ENCODE results near the gene VIM.
"Not testable (repeated sequence)": the region's sequence is repeated elsewhere in the genome, so short reads cannot be mapped to it uniquely, and the experiment has no call there.

Gene VIM

GRCh38 chr10:17239345-17240085 lies 11.5 kb downstream of the VIM start:
- Histone ChIP-seq H3K4me3 (ENCODE audit: low read length) (no peak overlapping the region), H3K9me3 (ENCODE audit: control insufficient read depth, insufficient read depth, low read length) (no peaks in the 10 kb centered on the region), H3K27me3 (ENCODE audit: control insufficient read depth, insufficient read depth, low read length) (no peaks in the 10 kb centered on the region), H3K27ac (ENCODE audit: low read length) (no peak overlapping the region), H3K4me1 (ENCODE audit: control insufficient read depth, insufficient read depth, low read length) (no peaks in the 10 kb centered on the region), H3K36me3 (ENCODE audit: control insufficient read depth, insufficient read depth, low read length) (peaks cover 9% of the 10 kb centered on the region; the same call in 1 of the 2 replicates)
- no CpG with 5 or more reads among the region's 6 CpGs for WGBS (ENCODE audit: insufficient coverage, insufficient read length)
- DNase-seq (ENCODE audit: low read depth, low spot score) = no peak

- peaks cover 6% of the 10 kb centered on the region; the same call in 1 of the 2 replicates for H3K36me3 ChIP-seq (ENCODE audit: control insufficient read depth, insufficient read depth, low read length)
- H3K27ac ChIP-seq (ENCODE audit: low read length) = no peak overlapping the region
- H3K4me3 ChIP-seq (ENCODE audit: low read length) = no peak overlapping the region
- WGBS (ENCODE audit: insufficient coverage, insufficient read length) = no CpG with 5 or more reads among the region's 2 CpGs
- no peaks in the 10 kb centered on the region for H3K9me3 ChIP-seq (ENCODE audit: control insufficient read depth, insufficient read depth, low read length)
- no peaks in the 10 kb centered on the region for H3K27me3 ChIP-seq (ENCODE audit: control insufficient read depth, insufficient read depth, low read length)
- no peaks in the 10 kb centered on the region for H3K4me1 ChIP-seq (ENCODE audit: control insufficient read depth, insufficient read depth, low read length)
- DNase-seq (ENCODE audit: low read depth, low spot score) = no peak
Measured at GRCh38 chr10:17240096-17240495, 12.1 kb downstream of the VIM start.

- Histone ChIP-seq H3K27ac (ENCODE audit: low read length) (no peak overlapping the region), H3K4me1 (ENCODE audit: control insufficient read depth, insufficient read depth, low read length) (no peaks in the 10 kb centered on the region), H3K36me3 (ENCODE audit: control insufficient read depth, insufficient read depth, low read length) (peaks cover 1% of the 10 kb centered on the region; the same call in 1 of the 2 replicates), H3K27me3 (ENCODE audit: control insufficient read depth, insufficient read depth, low read length) (no peaks in the 10 kb centered on the region), H3K9me3 (ENCODE audit: control insufficient read depth, insufficient read depth, low read length) (no peaks in the 10 kb centered on the region), H3K4me3 (ENCODE audit: low read length) (no peak overlapping the region)
- DNase-seq (ENCODE audit: low read depth, low spot score) = no peak
- no CpG with 5 or more reads among the region's 4 CpGs for WGBS (ENCODE audit: insufficient coverage, insufficient read length)
Measured at GRCh38 chr10:17240616-17241015, 12.6 kb downstream of the VIM start.

DNA sequence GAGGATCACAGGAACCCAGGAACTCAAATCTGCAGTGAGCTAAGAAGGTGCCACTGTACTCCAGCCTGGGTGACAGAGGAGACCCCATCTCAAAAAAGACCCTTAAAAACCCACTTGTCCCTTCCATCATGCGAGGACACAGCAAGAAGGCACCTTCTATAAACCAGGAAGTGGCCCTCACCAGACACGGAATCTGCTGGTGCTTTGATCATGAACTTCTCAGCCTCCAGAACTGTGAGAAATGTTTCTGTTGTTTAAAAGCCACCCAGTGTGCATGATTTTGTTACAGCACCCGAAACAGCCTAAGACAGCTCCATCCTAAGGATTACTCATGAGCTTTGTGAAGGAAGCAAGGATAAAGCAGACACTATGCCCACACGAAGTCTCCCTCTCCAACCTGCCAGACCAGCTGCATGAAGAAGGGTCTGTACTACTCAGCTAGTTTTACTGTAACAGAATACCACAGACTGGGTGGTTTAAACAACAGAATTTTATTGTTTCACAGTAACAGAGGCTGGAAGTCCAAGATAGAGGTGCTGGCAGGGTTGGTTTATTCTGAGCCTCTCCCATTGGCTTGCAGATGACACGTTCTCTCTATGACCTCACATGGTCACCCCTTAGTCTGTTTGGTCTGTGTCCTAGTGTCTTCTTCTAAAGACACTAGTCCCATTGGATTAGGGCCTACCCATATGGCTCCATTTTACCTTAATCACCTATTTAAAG lies 13.7 kb downstream of the VIM start:
- no peaks in the 10 kb centered on the region; the same call in 1 of the 2 replicates for H3K36me3 ChIP-seq (ENCODE audit: control insufficient read depth, insufficient read depth, low read length)
- no peak for DNase-seq (ENCODE audit: low read depth, low spot score)
- H3K4me1 ChIP-seq (ENCODE audit: control insufficient read depth, insufficient read depth, low read length) = no peaks in the 10 kb centered on the region
- no peak overlapping the region for H3K27ac ChIP-seq (ENCODE audit: low read length)
- H3K9me3 ChIP-seq (ENCODE audit: control insufficient read depth, insufficient read depth, low read length) = no peaks in the 10 kb centered on the region
- no CpG with 5 or more reads among the region's 5 CpGs for WGBS (ENCODE audit: insufficient coverage, insufficient read length)
- H3K4me3 ChIP-seq (ENCODE audit: low read length) = no peak overlapping the region
- no peaks in the 10 kb centered on the region for H3K27me3 ChIP-seq (ENCODE audit: control insufficient read depth, insufficient read depth, low read length)

DNA sequence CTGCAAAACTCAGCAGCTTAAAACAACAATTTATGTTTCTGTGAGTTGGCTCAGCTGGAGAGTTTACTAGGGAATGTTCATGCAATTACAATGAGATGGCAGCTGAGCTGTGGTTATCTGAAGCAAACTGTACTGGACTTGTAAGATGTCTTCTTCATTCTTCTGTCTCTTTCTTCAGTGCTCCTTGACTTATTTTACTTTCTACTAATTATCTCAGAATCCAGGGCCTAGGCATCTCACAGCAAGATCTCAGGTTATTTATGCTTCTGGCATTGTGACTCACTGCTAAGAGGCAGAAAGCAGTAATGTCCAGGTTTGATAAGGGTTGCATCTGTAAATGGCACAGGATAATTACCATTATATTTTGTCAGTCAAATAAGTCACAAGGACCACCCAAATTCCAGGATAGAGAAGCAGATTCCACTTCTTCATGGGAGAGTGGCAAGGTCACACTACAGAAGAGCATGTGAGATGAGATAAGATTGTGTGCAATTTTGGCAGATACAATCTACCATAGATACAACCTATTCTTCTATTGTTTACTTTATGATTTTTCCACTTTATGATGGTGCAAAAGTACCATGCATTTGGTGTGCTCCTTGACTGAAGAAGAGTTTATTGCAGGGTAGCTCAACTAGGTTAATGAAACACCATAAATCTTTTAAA lies 16.8 kb downstream of the VIM start:
- Histone ChIP-seq H3K9me3 (ENCODE audit: control insufficient read depth, insufficient read depth, low read length) (peaks cover 3% of the 10 kb centered on the region; the same call in 1 of the 2 replicates), H3K27me3 (ENCODE audit: control insufficient read depth, insufficient read depth, low read length) (no peaks in the 10 kb centered on the region), H3K36me3 (ENCODE audit: control insufficient read depth, insufficient read depth, low read length) (no peaks in the 10 kb centered on the region), H3K4me1 (ENCODE audit: control insufficient read depth, insufficient read depth, low read length) (no peaks in the 10 kb centered on the region), H3K4me3 (ENCODE audit: low read length) (no peak overlapping the region), H3K27ac (ENCODE audit: low read length) (no peak overlapping the region)
- no peak for DNase-seq (ENCODE audit: low read depth, low spot score)

GRCh38 chr10:17247210-17247609 lies 19.2 kb downstream of the VIM start:
- no peak for DNase-seq (ENCODE audit: low read depth, low spot score)
- Histone ChIP-seq H3K9me3 (ENCODE audit: control insufficient read depth, insufficient read depth, low read length) (peaks cover 3% of the 10 kb centered on the region; the same call in 1 of the 2 replicates), H3K27ac (ENCODE audit: low read length) (no peak overlapping the region), H3K36me3 (ENCODE audit: control insufficient read depth, insufficient read depth, low read length) (no peaks in the 10 kb centered on the region), H3K4me3 (ENCODE audit: low read length) (no peak overlapping the region), H3K4me1 (ENCODE audit: control insufficient read depth, insufficient read depth, low read length) (no peaks in the 10 kb centered on the region), H3K27me3 (ENCODE audit: control insufficient read depth, insufficient read depth, low read length) (no peaks in the 10 kb centered on the region)
- WGBS (ENCODE audit: insufficient coverage, insufficient read length) = no CpG with 5 or more reads among the region's 1 CpG

GRCh38 chr10:17248964-17249363 lies 20.9 kb downstream of the VIM start:
- no peak for DNase-seq (ENCODE audit: low read depth, low spot score)
- no CpG with 5 or more reads among the region's 1 CpG for WGBS (ENCODE audit: insufficient coverage, insufficient read length)
- Histone ChIP-seq H3K4me1 (ENCODE audit: control insufficient read depth, insufficient read depth, low read length) (no peaks in the 10 kb centered on the region), H3K27me3 (ENCODE audit: control insufficient read depth, insufficient read depth, low read length) (0 out of 2 replicates have a peak, but pooled peaks cover 2% of the 10 kb centered on the region), H3K4me3 (ENCODE audit: low read length) (no peak overlapping the region), H3K27ac (ENCODE audit: low read length) (no peak overlapping the region), H3K9me3 (ENCODE audit: control insufficient read depth, insufficient read depth, low read length) (peaks cover 3% of the 10 kb centered on the region; the same call in 1 of the 2 replicates), H3K36me3 (ENCODE audit: control insufficient read depth, insufficient read depth, low read length) (no peaks in the 10 kb centered on the region)

- Histone ChIP-seq H3K27ac (ENCODE audit: low read length) (no peak overlapping the region), H3K4me3 (ENCODE audit: low read length) (no peak overlapping the region), H3K36me3 (ENCODE audit: control insufficient read depth, insufficient read depth, low read length) (no peaks in the 10 kb centered on the region), H3K4me1 (ENCODE audit: control insufficient read depth, insufficient read depth, low read length) (no peaks in the 10 kb centered on the region), H3K27me3 (ENCODE audit: control insufficient read depth, insufficient read depth, low read length) (0 out of 2 replicates have a peak, but pooled peaks cover 2% of the 10 kb centered on the region), H3K9me3 (ENCODE audit: control insufficient read depth, insufficient read depth, low read length) (peaks cover 3% of the 10 kb centered on the region; the same call in 1 of the 2 replicates)
- no CpG with 5 or more reads among the region's 4 CpGs for WGBS (ENCODE audit: insufficient coverage, insufficient read length)
- no peak for DNase-seq (ENCODE audit: low read depth, low spot score)
Measured at GRCh38 chr10:17249820-17250219, 21.8 kb downstream of the VIM start.

- Histone ChIP-seq H3K4me3 (ENCODE audit: low read length) (no peak overlapping the region), H3K9me3 (ENCODE audit: control insufficient read depth, insufficient read depth, low read length) (peaks cover 3% of the 10 kb centered on the region; the same call in 1 of the 2 replicates)
- WGBS (ENCODE audit: insufficient coverage, insufficient read length) = no CpG with 5 or more reads among the region's 2 CpGs
Measured at GRCh38 chr10:17250736-17251135, 22.7 kb downstream of the VIM start.

DNA sequence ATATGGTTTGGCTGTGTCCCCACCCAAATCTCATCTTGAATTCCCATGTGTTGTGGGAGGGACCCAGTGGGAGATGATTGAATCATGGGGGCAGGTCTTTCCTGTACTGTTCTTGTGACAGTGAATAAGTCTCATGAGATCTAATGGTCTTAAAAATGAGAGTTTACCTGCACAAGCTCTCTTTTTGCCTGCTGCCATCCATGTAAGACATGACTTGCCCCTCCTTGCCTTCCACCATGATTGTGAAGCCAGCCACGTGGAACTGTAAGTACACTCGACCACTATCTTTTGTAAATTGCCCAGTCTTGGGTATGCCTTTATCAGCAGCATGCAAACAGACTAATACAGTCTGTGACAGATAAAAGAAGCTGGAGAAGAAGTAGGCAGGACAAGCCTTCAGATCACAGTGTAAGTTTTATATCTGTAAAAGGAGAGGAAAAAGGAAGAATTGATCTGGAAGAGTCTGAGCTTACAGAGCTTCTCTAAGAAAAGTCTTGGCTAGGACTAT lies 26.6 kb downstream of the VIM start:
- not testable (repeated sequence) for H3K4me1 ChIP-seq (ENCODE audit: control insufficient read depth, insufficient read depth, low read length); H3K27ac ChIP-seq (ENCODE audit: low read length); H3K4me3 ChIP-seq (ENCODE audit: low read length); H3K27me3 ChIP-seq (ENCODE audit: control insufficient read depth, insufficient read depth, low read length); H3K36me3 ChIP-seq (ENCODE audit: control insufficient read depth, insufficient read depth, low read length); H3K9me3 ChIP-seq (ENCODE audit: control insufficient read depth, insufficient read depth, low read length); DNase-seq (ENCODE audit: low read depth, low spot score)
- no CpG with 5 or more reads among the region's 2 CpGs for WGBS (ENCODE audit: insufficient coverage, insufficient read length)

More at GRCh38 chr10:17250736-17251135, 22.7 kb downstream of the VIM start:
- Histone ChIP-seq H3K27ac (ENCODE audit: low read length) (no peak overlapping the region), H3K4me1 (ENCODE audit: control insufficient read depth, insufficient read depth, low read length) (no peaks in the 10 kb centered on the region), H3K27me3 (ENCODE audit: control insufficient read depth, insufficient read depth, low read length) (0 out of 2 replicates have a peak, but pooled peaks cover 2% of the 10 kb centered on the region), H3K36me3 (ENCODE audit: control insufficient read depth, insufficient read depth, low read length) (no peaks in the 10 kb centered on the region)
- no peak for DNase-seq (ENCODE audit: low read depth, low spot score)
